SIG-M5 treated with dmso at 0.1 percent for 504 hours (cell line): ENCODE results near the gene KCNQ1.

Source experiments
- DNase-seq: peaks from one replicate; lab custom pipeline; 2025; ENCODE audit not compliant: unreplicated experiment; lab: John Stamatoyannopoulos, UW

The KCNQ1 gene

GRCh38 chr11:2444821-2445745, at the start of gene KCNQ1:
TSS of gene KCNQ1 (plus strand) at chr11:2445008. CDS start at chr11:2445099, 91 bp downstream.
- no peak for DNase-seq

GRCh38 chr11:2395211-2395730, 49.5 kb upstream of the KCNQ1 start:
- no peak for DNase-seq

- no peak for DNase-seq
These were observed 49.0 kb upstream of the KCNQ1 start for GRCh38 chr11:2395856-2396255.

GRCh38 chr11:2396471-2396870, 48.3 kb upstream of the KCNQ1 start:
- no peak for DNase-seq

GRCh38 chr11:2397005-2397404, 47.8 kb upstream of the KCNQ1 start:
- DNase-seq: no peak

- DNase-seq: no peak
These were observed 46.0 kb upstream of the KCNQ1 start for GRCh38 chr11:2398664-2399355.

GRCh38 chr11:2399488-2400068, 45.2 kb upstream of the KCNQ1 start:
- no peak for DNase-seq

GRCh38 chr11:2400069-2400761, 44.6 kb upstream of the KCNQ1 start, which contains the start of gene TSSC4:
TSS of gene TSSC4 (plus strand) at chr11:2400750. CDS start at chr11:2402634, 1,884 bp downstream.
- DNase-seq: peak; percentile 99

GRCh38 chr11:2400762-2401435, 43.9 kb upstream of the KCNQ1 start:
- DNase-seq: no peak

- no peak for DNase-seq
These were observed 43.3 kb upstream of the KCNQ1 start for GRCh38 chr11:2401436-2401984.

- DNase-seq: no peak
These were observed 42.7 kb upstream of the KCNQ1 start for GRCh38 chr11:2402106-2402505.

GRCh38 chr11:2402890-2403645, 41.7 kb upstream of the KCNQ1 start:
- no peak for DNase-seq

GRCh38 chr11:2404735-2405196, 40.0 kb upstream of the KCNQ1 start:
- DNase-seq: no peak

- no peak for DNase-seq
These were observed 38.4 kb upstream of the KCNQ1 start for GRCh38 chr11:2406451-2406850.

GRCh38 chr11:2406878-2407410, 37.9 kb upstream of the KCNQ1 start:
- no peak for DNase-seq

- no peak for DNase-seq
These were observed 36.1 kb upstream of the KCNQ1 start for GRCh38 chr11:2408671-2409070.

- DNase-seq: no peak
These were observed 35.7 kb upstream of the KCNQ1 start for GRCh38 chr11:2409126-2409525.

GRCh38 chr11:2409611-2410468, 35.0 kb upstream of the KCNQ1 start:
- no peak for DNase-seq
